PC-3 (cell line): ENCODE results near the gene ZNF71.

Experiments used
- EZH2 ChIP-seq: fragments of 300-600 bp; sonication (generic); IDR thresholded peaks from one replicate; pipeline ENCODE4 v1.6.1; 2017; ENCODE audit warnings: antibody characterized with exemption, mild to moderate bottlenecking, low read length; ENCODE audit not compliant: unreplicated experiment
- EZH2phosphoT487 ChIP-seq: fragments of 300-600 bp; sonication (generic); IDR thresholded peaks from 2 replicates; pipeline ENCODE4 v1.6.1; 2018; ENCODE audit warnings: mild to moderate bottlenecking, antibody characterized with exemption, low read length, borderline replicate concordance
- TF ChIP-seq, protein P1 (sequence below): fragments of 300-600 bp; sonication (generic); conservative IDR thresholded peaks from 2 replicates; pipeline ENCODE4 v1.5.1; 2017; ENCODE audit warnings: antibody characterized with exemption, low read depth, mild to moderate bottlenecking, low read length

GRCh38 chr19:56661248-56661647 lies 66.1 kb downstream of the ZNF71 start:
- TF ChIP-seq, protein P1, sequence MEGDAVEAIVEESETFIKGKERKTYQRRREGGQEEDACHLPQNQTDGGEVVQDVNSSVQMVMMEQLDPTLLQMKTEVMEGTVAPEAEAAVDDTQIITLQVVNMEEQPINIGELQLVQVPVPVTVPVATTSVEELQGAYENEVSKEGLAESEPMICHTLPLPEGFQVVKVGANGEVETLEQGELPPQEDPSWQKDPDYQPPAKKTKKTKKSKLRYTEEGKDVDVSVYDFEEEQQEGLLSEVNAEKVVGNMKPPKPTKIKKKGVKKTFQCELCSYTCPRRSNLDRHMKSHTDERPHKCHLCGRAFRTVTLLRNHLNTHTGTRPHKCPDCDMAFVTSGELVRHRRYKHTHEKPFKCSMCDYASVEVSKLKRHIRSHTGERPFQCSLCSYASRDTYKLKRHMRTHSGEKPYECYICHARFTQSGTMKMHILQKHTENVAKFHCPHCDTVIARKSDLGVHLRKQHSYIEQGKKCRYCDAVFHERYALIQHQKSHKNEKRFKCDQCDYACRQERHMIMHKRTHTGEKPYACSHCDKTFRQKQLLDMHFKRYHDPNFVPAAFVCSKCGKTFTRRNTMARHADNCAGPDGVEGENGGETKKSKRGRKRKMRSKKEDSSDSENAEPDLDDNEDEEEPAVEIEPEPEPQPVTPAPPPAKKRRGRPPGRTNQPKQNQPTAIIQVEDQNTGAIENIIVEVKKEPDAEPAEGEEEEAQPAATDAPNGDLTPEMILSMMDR, result no peak
- no peak for TF ChIP-seq EZH2phosphoT487
- no peak for TF ChIP-seq EZH2
